Astrocyte of the spinal cord (primary cell): ENCODE measurements around the gene LRP1B.

Experiments
- DNase-seq: peaks from one replicate; pipeline ENCODE4 v3.0.0; 2011; ENCODE audit warnings: low read depth, low spot score
- H3K4me3 ChIP-seq: 2 replicates; pipeline ENCODE4 v1.5.1; 2011; ENCODE audit warnings: low read depth, mild to moderate bottlenecking, low read length, moderate library complexity
- in situ Hi-C: cut with HindIII; loops from 2 replicates; pipeline ENCODE4 v1.10.0; 2017; ENCODE audit warnings: low sequenced_read_pairs
- TF ChIP-seq, protein P1 (sequence below): IDR thresholded peaks from 2 replicates; pipeline ENCODE4 v1.5.1; 2012; ENCODE audit warnings: low read depth, mild to moderate bottlenecking, low read length, inconsistent platforms

Gene LRP1B

DNA sequence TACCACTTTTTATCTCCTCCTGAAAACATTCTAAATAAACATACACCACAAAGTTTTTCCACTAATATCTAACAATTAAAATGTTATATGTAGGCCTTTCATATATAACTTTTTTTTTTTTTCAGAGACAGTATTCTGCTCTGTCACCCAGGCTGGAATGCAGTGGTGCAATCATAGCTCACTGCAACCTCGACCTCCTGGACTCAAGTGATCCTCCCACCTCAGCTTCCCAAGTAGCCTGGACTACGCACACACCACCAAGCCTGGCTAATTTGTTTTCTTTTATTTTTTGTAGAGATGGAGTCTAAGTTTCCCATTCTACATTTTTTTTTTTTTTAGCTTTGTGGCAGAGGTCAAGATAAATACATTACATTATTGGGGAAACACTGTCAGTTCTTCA is 1738.0 kb downstream of the LRP1B start:
- H3K4me3 ChIP-seq, result no peak overlapping the region
- TF ChIP-seq, protein P1, sequence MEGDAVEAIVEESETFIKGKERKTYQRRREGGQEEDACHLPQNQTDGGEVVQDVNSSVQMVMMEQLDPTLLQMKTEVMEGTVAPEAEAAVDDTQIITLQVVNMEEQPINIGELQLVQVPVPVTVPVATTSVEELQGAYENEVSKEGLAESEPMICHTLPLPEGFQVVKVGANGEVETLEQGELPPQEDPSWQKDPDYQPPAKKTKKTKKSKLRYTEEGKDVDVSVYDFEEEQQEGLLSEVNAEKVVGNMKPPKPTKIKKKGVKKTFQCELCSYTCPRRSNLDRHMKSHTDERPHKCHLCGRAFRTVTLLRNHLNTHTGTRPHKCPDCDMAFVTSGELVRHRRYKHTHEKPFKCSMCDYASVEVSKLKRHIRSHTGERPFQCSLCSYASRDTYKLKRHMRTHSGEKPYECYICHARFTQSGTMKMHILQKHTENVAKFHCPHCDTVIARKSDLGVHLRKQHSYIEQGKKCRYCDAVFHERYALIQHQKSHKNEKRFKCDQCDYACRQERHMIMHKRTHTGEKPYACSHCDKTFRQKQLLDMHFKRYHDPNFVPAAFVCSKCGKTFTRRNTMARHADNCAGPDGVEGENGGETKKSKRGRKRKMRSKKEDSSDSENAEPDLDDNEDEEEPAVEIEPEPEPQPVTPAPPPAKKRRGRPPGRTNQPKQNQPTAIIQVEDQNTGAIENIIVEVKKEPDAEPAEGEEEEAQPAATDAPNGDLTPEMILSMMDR, result no peak
- DNase-seq, result no peak
- in situ Hi-C loops, result no loop called here

DNA sequence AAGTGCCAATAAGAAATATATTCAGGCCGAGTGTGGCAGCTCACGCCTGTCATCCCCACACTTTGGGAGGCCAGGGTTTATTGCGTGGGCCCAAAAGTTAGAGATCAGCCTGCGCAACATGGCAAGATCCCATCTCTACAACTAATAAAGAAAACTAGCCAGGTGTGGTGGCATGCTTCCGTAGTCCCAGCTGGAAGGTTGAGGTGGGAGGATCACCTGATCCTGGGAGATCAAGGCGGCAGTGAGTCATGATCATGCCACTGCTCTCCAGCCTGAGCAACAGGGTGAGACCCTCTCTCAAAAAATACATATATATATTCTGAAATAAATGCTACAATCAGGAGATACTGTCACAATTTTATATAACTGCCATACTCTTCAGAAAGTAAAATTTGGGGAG is 1745.9 kb downstream of the LRP1B start:
- TF ChIP-seq, protein P1, result no peak
- no peak overlapping the region for H3K4me3 ChIP-seq
- in situ Hi-C loops, result no loop called here
- DNase-seq, result no peak

DNA sequence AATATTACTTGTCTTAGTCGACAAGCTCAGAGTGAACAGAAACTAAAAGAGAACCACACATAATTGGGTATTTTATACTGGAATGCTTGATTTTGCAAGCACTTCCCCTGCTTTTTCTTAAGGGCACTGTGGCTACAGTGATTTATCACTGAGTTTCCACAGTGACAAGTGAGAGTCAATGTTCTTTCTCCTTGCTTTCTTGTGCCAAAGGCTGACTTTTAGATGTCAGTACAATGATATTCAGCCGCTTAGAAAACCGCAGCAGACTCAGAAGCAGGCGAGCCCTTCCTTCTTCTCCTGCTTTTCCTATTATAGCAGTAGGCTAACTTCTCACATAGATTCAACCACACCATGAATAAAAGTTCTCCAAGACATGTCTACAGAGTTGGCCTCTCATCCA is 1747.0 kb downstream of the LRP1B start:
- DNase-seq, result peak; percentile 56
- TF ChIP-seq, protein P1, result no peak
- no peak overlapping the region for H3K4me3 ChIP-seq
- in situ Hi-C loops, result no loop called here

DNA sequence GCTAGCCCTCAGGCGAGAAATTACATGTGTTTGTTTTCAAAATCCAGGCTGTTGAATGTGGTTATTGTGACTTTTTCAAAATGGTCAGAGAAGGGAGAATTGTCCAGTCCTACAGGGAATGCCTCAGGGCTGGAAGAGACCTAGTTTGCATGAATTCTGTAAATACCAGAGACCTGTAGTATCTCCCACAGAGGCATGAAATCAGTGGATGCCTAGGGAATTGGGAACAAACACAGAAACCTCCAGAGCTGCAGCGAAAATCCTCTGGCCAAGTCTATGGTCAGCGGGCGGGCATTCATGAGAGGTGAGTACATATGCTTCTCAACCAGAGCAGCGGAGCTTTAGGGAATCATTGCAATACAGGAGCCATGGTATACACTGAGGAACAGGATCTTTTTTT is 1754.1 kb downstream of the LRP1B start:
- no peak overlapping the region for H3K4me3 ChIP-seq
- in situ Hi-C loops, result no loop called here
- DNase-seq, result no peak
- TF ChIP-seq, protein P1, result no peak

DNA sequence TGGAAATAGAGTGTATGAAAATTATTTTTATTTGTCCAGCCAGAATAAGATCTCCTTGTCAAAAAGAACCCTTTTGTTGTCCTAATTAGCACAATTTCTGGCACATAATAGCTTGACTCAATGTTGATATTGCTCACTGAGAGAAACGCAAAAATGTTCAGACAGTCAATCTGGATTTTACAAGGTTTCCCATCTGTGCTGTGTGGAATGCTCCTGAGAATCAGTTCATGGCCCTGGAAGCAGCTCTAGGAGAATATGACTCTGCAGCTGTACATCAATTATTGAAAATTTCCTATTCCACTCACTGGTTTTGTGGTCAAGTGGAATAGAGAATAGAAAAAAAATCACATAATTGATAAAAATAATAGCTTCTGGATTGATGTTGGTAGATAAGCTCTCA is 1767.7 kb downstream of the LRP1B start:
- no peak overlapping the region for H3K4me3 ChIP-seq
- in situ Hi-C loops, result no loop called here
- TF ChIP-seq, protein P1, result no peak
- no peak for DNase-seq

DNA sequence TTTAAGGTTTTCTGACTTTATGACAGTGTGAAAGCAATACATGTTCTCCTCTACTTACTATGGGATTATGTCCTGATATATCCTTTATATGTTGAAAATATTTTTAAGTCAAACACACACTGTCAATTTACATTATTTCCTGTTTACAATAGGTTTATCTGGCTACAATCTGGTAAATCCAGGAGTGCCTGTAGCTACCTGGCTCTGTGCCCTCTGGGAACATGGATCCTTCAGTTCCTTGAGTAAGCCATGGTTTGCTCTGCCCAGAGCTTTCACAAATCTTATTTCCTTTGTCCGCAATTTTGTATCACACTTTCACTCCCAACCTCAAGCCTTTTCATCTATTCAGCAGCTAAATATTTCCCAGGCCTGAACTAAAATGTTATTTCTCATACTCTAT is 1768.5 kb downstream of the LRP1B start:
- no peak overlapping the region for H3K4me3 ChIP-seq
- in situ Hi-C loops, result no loop called here
- TF ChIP-seq, protein P1, result no peak
- no peak for DNase-seq
